Measurements from ENCODE around the gene TMEM80.

The TMEM80 gene

GRCh38 chr11:706439-706956 lies 10.9 kb downstream of the TMEM80 start:
- Histone ChIP-seq H3K9ac (ENCODE audit: low read length) (peak overlapping the region; percentile 92), H3K14ac (ENCODE audit: low read length in 2 of 2) (peak overlapping the region in 1 of 2 experiments; percentile 97), H2AK5ac (ENCODE audit: low read length, severe bottlenecking) (peak overlapping the region; percentile 99), H3K23ac (ENCODE audit: low read length in 2 of 2) (peak overlapping the region in 1 of 2 experiments; percentile 64), H2BK120ac (ENCODE audit: low read depth, low read length) (peak overlapping the region; percentile 92), H2AFZ (ENCODE audit: low read depth, low read length) (peak overlapping the region; percentile 87), H3K4me1 (ENCODE audit: control insufficient read depth, insufficient read depth, low read depth, low read length) (peaks cover 76% of the 10 kb centered on the region), H2BK12ac (ENCODE audit: low read length in 2 of 2) (peak overlapping the region; percentile 52 to 96), H2BK15ac (ENCODE audit: low read depth, poor library complexity, severe bottlenecking) (peak overlapping the region; percentile 75), H3K4ac (ENCODE audit: low read depth in 1 of 2, low read length in 2 of 2) (peak overlapping the region; percentile 61 to 76), H4K8ac (ENCODE audit: low read length) (peak overlapping the region; percentile 96), H3K9me3 (ENCODE audit: control insufficient read depth, low read length) (no peaks in the 10 kb centered on the region), H4K91ac (ENCODE audit: low read length) (peak overlapping the region; percentile 95), H3K18ac (ENCODE audit: low read depth in 1 of 2, low read length in 2 of 2) (peak overlapping the region; percentile 80 to 99), H3K27ac (ENCODE audit: low read length, poor library complexity, severe bottlenecking) (peak overlapping the region; percentile 99), H3K4me3 (ENCODE audit: insufficient read depth in 1 of 2, low read depth in 1 of 2, low read length in 2 of 2) (peak overlapping the region; percentile 73 to 83), H2BK5ac (ENCODE audit: low read depth, low read length, poor library complexity, severe bottlenecking) (peak overlapping the region; percentile 98), H3K4me2 (ENCODE audit: low read length, poor library complexity, severe bottlenecking) (peak overlapping the region; percentile 79), H3K27me3 (ENCODE audit: control insufficient read depth in 1 of 2, insufficient read depth in 1 of 2, low read length in 2 of 2) (no peaks in the 10 kb centered on the region), H3K79me1 (replicated peaks; ENCODE audit: low read length, poor library complexity, severe bottlenecking) (peaks cover 17% of the 10 kb centered on the region), H3K36me3 (ENCODE audit: control insufficient read depth in 1 of 2, insufficient read depth in 2 of 2, low read depth in 1 of 2, low read length in 2 of 2) (peaks cover 21 to 68% of the 10 kb centered on the region in 2 experiments)
- 6% methylated on average over 22 of the region's 22 CpGs for WGBS
- DNase-seq = peak; percentile 53

- peak overlapping the region; percentile 92 for H2BK120ac ChIP-seq (ENCODE audit: low read depth, low read length)
- peak overlapping the region; percentile 95 for H4K91ac ChIP-seq (ENCODE audit: low read length)
- peak overlapping the region; percentile 99 for H3K27ac ChIP-seq (ENCODE audit: low read length, poor library complexity, severe bottlenecking)
- H3K4me1 ChIP-seq (ENCODE audit: control insufficient read depth, insufficient read depth, low read depth, low read length) = peaks cover 73% of the 10 kb centered on the region
- peak overlapping the region in 1 of 2 experiments; percentile 97 for H3K14ac ChIP-seq (ENCODE audit: low read length in 2 of 2)
- no peaks in the 10 kb centered on the region for H3K9me3 ChIP-seq (ENCODE audit: control insufficient read depth, low read length)
- WGBS = 39% methylated on average over 30 of the region's 30 CpGs
- H3K36me3 ChIP-seq (ENCODE audit: control insufficient read depth in 1 of 2, insufficient read depth in 2 of 2, low read depth in 1 of 2, low read length in 2 of 2) = peaks cover 14 to 69% of the 10 kb centered on the region in 2 experiments
- peak overlapping the region; percentile 96 for H4K8ac ChIP-seq (ENCODE audit: low read length)
- H3K4ac ChIP-seq (ENCODE audit: low read depth in 1 of 2, low read length in 2 of 2) = peak overlapping the region; percentile 61 to 94
- H2AFZ ChIP-seq (ENCODE audit: low read depth, low read length) = peak overlapping the region; percentile 87
- peak; percentile 37 for DNase-seq
- peak overlapping the region; percentile 98 for H2BK5ac ChIP-seq (ENCODE audit: low read depth, low read length, poor library complexity, severe bottlenecking)
- no peaks in the 10 kb centered on the region for H3K27me3 ChIP-seq (ENCODE audit: control insufficient read depth in 1 of 2, insufficient read depth in 1 of 2, low read length in 2 of 2)
- peak overlapping the region; percentile 79 for H3K4me2 ChIP-seq (ENCODE audit: low read length, poor library complexity, severe bottlenecking)
- peak overlapping the region; percentile 80 to 99 for H3K18ac ChIP-seq (ENCODE audit: low read depth in 1 of 2, low read length in 2 of 2)
- peak overlapping the region; percentile 99 for H2AK5ac ChIP-seq (ENCODE audit: low read length, severe bottlenecking)
- H3K79me1 ChIP-seq (replicated peaks; ENCODE audit: low read length, poor library complexity, severe bottlenecking) = peaks cover 11% of the 10 kb centered on the region
- peak overlapping the region; percentile 52 to 96 for H2BK12ac ChIP-seq (ENCODE audit: low read length in 2 of 2)
- peak overlapping the region; percentile 73 to 83 for H3K4me3 ChIP-seq (ENCODE audit: insufficient read depth in 1 of 2, low read depth in 1 of 2, low read length in 2 of 2)
- H2BK15ac ChIP-seq (ENCODE audit: low read depth, poor library complexity, severe bottlenecking) = peak overlapping the region; percentile 66
- H3K9ac ChIP-seq (ENCODE audit: low read length) = peak overlapping the region; percentile 92
- no peak overlapping the region for H3K23ac ChIP-seq (ENCODE audit: low read length in 2 of 2)
Observed at GRCh38 chr11:706957-707816, 11.6 kb downstream of the TMEM80 start.

DNA sequence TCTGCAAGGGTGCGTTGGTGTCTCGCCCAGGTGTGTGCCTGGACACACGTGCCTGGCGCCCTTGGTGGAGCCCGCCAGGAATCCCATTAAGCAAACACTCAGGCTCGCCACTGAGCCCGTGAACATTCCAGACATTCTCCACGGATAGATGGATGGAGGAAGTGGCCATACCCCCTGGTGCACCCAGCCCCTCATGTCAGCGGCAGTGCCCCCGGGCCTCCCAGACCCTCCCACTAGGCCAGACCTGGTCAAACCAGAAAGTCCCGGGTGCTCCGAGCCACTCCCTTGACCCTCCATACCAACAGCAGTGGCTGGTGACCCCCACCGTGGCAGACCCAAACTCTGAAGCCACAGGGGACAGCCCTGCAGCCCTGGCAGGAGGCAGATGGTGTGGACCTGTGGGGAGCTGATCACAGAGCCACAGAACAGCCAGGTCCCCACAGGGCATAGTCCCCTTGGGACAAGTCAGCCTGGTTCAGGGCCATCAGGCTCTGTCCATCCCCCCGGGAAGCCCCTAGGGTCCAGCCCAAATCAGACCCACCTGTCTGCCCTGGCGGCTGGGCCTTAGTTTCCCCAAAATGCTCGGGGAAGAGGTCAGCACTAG lies 12.3 kb downstream of the TMEM80 start:
- H4K8ac ChIP-seq (ENCODE audit: low read length) = peak overlapping the region; percentile 96
- no peak overlapping the region for H2BK15ac ChIP-seq (ENCODE audit: low read depth, poor library complexity, severe bottlenecking)
- H3K14ac ChIP-seq (ENCODE audit: low read length in 2 of 2) = peak overlapping the region in 1 of 2 experiments; percentile 55
- peaks cover 15% of the 10 kb centered on the region for H3K79me1 ChIP-seq (replicated peaks; ENCODE audit: low read length, poor library complexity, severe bottlenecking)
- DNase-seq = no peak
- H2AK5ac ChIP-seq (ENCODE audit: low read length, severe bottlenecking) = peak overlapping the region; percentile 100
- peak overlapping the region; percentile 80 to 99 for H3K18ac ChIP-seq (ENCODE audit: low read depth in 1 of 2, low read length in 2 of 2)
- H3K4me2 ChIP-seq (ENCODE audit: low read length, poor library complexity, severe bottlenecking) = peak overlapping the region; percentile 79
- H3K4me3 ChIP-seq (ENCODE audit: insufficient read depth in 1 of 2, low read depth in 1 of 2, low read length in 2 of 2) = peak overlapping the region; percentile 22 to 83
- WGBS = 57% methylated on average over 16 of the region's 16 CpGs
- H2BK120ac ChIP-seq (ENCODE audit: low read depth, low read length) = no peak overlapping the region
- peak overlapping the region; percentile 20 to 70 for H2BK12ac ChIP-seq (ENCODE audit: low read length in 2 of 2)
- peak overlapping the region; percentile 13 to 94 for H3K4ac ChIP-seq (ENCODE audit: low read depth in 1 of 2, low read length in 2 of 2)
- H3K9ac ChIP-seq (ENCODE audit: low read length) = peak overlapping the region; percentile 92
- H3K4me1 ChIP-seq (ENCODE audit: control insufficient read depth, insufficient read depth, low read depth, low read length) = peaks cover 73% of the 10 kb centered on the region
- peak overlapping the region; percentile 98 for H2BK5ac ChIP-seq (ENCODE audit: low read depth, low read length, poor library complexity, severe bottlenecking)
- no peaks in the 10 kb centered on the region for H3K9me3 ChIP-seq (ENCODE audit: control insufficient read depth, low read length)
- no peak overlapping the region for H3K23ac ChIP-seq (ENCODE audit: low read length in 2 of 2)
- H3K27ac ChIP-seq (ENCODE audit: low read length, poor library complexity, severe bottlenecking) = peak overlapping the region; percentile 98
- H4K91ac ChIP-seq (ENCODE audit: low read length) = peak overlapping the region; percentile 95
- H3K27me3 ChIP-seq (ENCODE audit: control insufficient read depth in 1 of 2, insufficient read depth in 1 of 2, low read length in 2 of 2) = no peaks in the 10 kb centered on the region
- H2AFZ ChIP-seq (ENCODE audit: low read depth, low read length) = no peak overlapping the region
- H3K36me3 ChIP-seq (ENCODE audit: control insufficient read depth in 1 of 2, insufficient read depth in 2 of 2, low read depth in 1 of 2, low read length in 2 of 2) = peaks cover 12 to 70% of the 10 kb centered on the region in 2 experiments
